ENCODE results near the gene GLCE.
"Not testable (repeated sequence)": the region's sequence is repeated elsewhere in the genome, so short reads cannot be mapped to it uniquely, and the experiment has no call there.

The GLCE gene

DNA sequence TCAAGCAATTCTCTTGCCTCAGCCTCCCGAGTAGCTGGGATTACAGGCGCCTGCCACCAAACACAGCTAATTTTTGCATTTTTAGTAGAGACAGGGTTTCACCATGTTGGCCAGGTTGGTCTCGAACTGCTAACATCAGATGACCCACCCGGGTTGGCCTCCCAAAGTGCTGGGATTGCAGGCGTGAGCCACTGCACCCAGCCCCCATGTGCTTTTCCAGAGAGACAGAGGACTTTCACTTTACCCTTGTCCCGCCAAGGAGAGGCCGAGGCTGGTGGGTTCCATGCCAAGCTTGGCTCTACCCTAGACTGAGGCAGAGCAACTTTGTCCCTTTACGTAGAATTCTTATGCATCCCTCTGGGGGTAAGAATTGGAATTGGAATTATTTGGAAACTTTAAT, 140.7 kb downstream of the GLCE start:
- DNase-seq, result not testable (repeated sequence)

DNA sequence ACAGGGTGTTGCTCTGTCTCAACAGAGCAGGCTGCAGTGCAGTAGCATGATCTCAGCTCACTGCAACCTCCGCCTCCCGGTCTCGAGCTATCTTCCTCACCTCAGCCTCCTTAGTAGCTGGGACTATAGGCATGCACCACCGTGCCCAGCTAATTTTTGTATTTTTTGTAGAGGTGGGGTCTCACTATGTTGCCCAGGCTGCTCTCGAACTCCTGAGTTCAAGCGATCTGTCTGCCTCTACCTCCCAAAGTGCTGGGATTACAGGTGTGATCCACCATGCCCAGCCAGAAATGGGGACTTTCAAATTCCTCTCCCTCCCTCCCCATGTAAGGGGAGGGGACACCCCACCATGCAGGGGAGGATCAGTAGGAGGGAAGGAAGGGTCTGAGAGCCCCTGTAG, 141.7 kb downstream of the GLCE start:
- DNase-seq, result not testable (repeated sequence)

DNA sequence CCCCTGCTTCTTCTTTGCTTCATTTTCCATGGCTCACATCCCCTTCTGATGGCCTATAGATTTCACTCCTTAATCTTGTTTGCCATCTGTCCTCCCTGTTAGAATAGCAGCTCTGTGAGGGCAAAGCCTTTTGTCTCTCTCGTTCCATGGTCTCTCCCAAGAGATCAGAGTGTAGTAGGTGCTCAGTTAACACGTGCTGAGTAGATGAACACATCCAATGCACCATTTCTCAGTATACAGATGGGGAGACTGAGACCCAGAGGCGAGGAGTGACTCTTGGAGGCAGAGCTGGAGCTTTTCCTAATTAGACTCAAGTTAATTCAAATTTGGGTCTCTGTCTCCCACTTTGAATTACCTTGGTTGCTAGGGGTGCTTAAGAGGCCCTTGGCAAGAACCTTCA, 142.5 kb downstream of the GLCE start:
- DNase-seq, result no peak

DNA sequence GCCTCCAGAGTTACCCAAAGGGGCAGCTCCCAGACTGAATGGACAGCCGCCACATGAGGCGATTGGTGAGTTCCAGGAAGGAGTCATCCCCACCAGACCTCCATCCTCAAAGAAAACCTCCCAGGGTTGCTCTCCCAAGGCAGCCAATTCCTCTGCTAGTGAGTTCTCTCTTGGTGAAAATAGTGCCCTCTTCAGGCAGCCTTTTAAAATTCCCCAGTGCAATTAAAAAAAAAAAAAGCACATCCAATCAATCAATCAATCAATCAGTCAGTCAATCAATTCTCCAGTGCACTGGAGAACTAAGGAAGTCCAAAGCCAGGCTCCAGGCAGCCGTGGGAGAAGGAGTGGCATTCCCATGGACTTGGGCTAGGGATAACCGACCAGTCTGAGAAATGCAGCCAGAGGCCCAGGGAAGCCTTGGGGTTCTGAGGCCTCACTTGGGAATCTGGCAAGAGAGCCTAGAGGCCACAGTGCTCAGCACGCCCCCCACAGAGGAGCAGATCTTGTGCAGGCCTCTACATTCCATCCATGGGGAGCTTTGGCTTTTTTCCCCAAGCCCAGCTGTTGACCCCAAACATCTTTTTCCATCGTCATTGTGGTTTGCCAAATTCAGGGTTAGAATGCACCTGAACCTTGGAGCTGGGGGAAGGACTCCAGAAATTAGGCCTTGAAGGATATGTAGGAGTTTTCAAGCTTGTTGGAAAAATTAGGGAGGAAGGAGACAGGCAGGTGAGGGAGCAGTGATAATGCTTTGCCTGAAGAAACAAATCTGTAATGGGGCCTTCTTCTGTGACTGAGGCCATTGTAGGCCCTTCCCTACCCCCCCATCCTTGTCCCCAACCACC, 143.1 kb downstream of the GLCE start:
- no peak for DNase-seq

DNA sequence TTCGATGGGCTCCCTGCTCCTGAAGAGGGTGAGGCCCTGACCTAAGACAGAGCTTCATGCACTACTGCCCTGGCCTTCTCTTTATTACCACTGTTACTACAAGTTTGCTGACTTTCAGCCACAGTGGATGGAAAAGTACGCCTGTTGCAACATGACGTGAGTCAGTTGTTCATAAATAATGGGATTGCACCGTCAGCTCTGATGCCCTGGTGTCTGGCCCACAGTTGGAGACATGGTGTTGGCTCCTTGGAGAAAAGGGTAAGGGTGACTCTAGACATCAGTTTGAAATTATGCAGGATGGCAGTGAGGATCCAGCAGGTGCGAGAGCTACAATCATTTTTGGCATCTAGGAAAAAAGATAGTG, 143.7 kb downstream of the GLCE start:
- no peak for DNase-seq

DNA sequence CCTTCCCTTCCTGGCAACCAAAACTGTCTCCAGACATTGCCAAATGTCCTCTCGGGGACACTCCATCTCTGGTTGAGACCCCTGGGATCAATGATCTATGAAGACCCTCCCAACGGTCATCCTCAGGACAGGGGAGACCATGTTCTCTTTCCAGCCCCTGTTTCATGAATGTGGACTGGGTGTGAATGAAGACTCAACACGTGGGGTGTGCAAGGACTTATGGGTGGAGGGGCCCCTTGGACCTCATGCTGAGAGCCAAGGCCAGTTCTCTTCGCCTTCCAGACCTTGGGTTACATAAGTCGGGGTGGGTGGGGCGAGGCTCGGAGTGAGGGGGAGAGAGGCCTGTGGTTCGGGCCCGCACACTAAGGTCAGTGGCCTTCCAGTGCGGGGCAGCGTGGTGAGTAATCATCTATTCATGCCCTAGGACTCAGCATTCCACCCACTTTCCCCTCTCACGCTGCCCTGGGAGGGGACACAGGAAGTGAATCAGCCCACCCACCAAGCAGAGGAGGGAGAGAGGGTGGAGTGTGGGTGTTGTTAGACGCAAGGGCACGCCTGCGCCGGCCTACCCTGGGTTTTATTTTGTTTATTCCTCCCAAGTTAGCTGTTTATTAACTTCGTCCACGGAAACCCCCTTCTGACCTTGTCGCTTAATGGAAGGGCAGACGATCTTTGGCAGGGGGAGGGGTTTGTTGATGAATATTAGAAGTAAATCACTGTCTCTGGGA, 144.9 kb downstream of the GLCE start:
- DNase-seq, result no peak

DNA sequence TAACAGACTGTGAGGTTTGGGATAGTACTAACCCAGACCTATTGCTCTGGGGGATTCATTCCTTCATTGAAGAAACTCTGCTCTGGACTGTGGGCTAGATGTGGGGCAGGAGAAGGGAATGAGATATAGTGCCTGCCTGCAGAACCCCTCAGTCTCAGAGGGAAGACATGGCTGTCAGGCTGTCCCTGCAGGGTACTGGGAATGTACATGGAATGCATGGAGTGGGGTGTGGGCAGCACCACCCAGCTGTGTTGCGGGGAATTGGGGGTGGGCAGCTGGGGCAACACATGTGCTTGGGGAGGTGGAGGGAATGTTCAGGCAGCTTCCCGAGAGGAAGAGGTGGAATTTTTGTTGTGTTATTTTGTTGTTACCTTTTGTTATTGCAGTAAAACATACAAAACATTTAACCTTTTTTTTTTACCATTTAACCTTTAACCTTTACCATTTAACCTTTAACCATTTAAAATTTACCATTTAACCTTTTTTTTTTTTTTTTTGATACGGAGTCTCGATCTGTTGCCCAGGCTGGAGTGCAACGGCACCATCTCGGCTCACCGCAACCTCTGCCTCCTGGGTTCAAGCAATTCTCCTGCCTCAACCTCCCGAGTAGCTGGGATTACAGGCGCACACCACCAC, 145.6 kb downstream of the GLCE start:
- DNase-seq, result no peak

DNA sequence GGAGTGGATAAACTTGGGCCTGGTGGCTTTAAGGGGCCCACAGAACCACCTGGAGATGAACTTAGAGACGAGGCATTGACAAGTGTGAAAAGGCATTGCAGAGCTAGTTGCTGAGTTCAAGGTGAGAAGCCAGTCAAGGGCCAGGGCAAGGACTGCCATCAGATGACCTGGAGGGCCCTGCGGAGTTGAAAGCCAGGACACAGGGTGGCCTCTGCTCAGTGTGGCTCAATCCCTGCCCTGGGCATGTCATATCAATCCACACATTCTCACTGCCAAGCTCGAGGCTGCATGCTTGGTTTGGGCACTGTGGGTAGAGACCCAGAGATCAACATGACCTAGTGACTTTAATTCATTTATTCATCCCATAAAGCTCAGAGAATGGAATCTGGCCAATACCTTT, 147.5 kb downstream of the GLCE start:
- DNase-seq, result no peak

DNA sequence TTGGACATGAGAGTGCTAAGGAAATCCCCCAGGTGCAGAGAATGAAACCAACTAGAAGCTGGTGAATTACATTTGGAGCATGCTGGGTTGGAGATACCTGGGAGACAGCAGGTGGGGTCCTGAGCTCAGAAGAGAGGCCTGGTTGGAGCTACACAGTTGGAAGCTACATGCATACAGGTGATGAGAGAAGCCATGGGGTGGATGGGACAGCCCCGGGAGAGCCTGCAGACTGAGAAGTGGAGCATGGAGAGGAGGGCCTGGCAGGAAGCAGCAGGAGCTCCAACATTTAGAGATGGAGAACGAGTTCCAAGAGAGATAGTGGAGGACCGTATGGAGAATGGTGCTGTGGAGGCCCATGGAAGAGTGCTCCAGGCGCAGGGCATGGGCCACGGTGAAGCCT, 148.5 kb downstream of the GLCE start:
- no peak for DNase-seq

DNA sequence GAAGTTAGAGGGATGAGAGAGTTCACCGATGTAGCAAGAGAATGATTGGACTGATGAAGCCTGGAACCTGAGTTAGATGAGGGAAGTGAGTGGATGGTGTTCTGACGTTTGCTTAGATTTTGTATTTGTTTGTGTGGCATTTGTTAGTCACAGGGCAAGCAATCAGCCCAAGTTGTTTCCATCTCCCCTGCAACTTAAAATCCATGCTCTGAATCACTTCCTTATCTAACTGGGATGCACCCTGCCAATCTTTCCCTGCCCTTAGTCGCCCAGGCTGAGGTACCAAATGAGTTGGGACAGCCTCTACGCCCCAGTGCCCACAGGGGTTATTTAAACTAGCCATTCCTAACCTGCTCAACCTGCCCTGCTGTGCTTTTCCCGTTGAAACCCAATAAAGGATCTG, 150.9 kb downstream of the GLCE start:
- DNase-seq, result no peak

DNA sequence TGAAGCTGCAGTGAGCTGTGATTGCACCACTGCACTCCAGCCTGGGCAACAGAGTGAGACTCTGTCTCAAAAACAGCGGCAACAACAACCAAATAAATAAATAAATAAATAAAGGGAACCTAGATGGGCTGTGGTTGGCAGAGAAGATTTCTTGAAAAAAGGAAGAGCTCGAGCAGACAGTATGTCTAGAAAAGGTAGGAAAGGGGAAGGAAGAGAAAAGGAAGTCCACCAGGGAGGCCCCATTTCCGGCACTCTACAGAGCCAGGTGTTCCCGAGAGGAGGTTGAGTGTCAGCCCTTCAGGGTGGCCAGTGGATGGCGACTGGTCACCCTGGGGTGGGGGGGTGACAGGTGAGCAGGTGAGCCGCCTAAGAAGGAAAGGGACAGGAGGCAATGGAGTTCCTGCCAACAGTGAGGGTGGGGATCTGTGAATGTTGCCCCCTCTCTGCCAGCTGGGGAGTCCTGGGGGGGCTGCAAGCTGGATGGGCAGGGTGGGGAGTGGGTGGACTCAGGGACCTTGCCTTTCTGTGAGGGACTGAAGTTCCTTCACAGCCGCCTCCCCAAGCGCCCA, 153.1 kb downstream of the GLCE start:
- no peak for DNase-seq

DNA sequence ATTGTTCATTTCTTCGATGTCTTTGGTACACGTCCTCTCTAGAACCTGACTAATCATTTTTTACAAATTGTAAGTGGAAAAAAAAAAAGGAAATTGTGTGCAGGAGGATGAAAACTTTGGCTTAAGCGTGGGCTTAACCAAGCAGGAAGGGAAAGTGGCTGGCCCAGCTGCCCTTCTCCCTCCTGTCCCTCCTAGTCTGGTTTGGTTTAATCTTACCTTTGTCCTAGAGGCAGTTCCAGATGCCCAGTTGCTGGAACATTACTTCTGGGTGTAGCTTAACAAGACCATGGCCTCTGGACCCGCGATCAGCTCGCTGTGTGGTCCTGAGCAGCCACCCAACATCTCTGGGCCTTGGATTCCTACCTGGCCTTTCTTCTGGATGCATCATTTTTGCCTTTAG, 153.7 kb downstream of the GLCE start:
- DNase-seq, result no peak

DNA sequence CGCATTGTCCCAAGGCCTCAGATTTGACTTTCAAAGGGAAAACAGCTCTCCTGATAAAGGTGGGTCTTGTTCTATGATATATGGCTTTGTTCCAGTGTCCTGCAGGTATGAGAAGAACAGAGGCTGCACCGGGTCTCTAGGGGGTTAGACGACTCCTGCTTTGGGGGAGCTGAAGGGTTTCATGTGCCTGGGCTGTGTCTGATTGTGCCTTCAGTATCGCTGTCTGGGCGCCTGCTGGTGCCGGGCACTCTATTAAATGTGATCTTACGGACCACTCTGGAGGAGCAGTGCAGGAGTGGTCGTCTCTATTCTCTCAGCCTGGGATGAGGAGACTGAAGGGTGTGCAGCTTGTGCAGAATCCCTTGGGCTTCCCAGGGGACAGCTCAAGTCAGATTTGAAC, 154.3 kb downstream of the GLCE start:
- DNase-seq, result no peak

DNA sequence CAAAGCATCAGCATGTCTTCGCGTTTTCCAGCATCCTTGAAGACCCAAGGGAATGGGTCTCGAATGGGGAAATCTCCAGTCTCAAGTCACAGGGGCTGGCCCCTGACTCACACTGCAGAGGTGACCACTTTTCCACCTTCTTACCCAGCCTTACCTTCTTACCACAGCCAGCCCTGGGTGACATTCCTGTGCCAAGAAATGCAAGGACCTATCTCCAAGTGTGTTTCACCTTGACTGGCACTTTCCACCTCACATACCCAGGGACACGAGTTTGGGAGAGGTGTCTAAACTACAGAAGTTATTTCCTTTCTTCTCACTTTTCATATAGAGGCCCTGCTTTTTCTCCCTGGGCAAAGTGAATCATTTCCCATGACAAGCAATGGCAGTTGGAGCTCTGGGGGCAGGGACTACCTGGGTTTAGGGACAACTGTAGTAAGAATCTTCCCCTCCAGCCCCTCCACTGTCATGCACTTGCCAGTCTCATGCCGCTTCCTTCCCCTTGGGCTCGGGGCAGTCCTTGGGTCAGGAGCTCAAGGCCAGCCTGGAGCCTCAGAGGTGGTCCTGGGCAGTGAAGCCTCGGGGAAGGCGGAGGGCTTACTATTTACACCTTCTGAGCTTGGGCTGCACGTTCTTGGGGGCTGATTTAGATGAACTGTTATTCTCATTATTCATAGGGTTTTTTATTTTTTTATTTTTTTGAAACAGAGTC, 155.1 kb downstream of the GLCE start:
- DNase-seq, result no peak

DNA sequence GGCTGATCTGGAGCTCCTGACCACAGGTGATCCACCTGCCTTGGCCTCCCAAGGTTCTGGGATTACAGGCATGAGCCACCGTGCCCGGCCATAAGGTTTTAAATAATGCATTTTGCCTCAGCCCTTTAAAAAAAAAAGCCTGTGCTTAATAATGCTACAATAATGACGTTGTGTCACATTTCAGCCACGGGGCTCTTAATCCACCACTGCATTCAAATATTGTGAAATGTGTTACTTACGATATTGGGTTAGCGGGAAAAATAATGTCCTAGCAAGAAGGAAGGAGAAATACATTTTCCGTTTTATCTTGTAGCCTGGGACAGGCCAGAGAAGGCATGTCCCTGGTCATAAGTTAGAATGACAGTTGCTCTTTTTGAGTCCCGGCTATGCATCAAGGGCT, 155.9 kb downstream of the GLCE start:
- DNase-seq, result no peak

DNA sequence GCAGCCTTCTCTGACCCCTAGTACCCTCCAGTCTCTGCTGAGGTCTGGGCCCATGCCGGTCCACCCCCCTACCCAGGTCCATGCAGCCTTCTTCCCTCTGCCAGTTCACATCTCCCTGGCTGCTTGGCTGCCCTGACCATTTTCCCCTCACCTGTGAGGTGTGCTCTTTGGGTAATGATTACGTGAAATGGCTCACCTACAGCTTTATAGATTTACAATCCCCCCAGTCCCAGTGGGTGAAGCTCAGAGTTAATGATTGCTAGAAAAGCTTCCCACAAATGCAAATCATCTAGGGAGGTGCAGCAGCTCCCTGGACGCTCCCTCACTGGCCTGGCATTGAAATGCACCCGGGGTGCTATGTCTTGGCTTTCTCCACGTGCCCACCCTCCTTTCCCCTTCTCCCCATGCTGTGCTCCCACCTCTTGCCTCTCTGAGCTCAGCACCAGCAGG, 157.0 kb downstream of the GLCE start:
- no peak for DNase-seq

DNA sequence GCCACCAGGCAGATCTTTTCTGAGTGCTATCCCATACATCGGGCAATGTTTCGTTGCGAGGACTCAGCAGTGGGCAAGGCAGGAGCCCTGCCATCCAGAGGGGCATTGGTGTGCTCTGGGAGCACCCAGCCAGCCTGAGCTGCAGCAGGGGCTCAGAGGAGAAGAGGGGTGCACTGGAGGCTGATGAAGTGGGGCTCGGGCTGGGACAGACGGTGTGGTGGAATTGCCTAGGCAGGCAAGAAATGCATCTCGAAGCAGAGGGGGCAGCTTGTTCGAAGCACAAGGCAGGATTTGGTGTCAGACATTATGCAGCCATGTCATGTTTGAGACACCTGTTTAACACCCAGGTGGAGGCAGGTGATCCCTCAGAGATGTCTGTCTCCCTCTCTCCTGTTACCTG, 157.6 kb downstream of the GLCE start:
- no peak for DNase-seq

DNA sequence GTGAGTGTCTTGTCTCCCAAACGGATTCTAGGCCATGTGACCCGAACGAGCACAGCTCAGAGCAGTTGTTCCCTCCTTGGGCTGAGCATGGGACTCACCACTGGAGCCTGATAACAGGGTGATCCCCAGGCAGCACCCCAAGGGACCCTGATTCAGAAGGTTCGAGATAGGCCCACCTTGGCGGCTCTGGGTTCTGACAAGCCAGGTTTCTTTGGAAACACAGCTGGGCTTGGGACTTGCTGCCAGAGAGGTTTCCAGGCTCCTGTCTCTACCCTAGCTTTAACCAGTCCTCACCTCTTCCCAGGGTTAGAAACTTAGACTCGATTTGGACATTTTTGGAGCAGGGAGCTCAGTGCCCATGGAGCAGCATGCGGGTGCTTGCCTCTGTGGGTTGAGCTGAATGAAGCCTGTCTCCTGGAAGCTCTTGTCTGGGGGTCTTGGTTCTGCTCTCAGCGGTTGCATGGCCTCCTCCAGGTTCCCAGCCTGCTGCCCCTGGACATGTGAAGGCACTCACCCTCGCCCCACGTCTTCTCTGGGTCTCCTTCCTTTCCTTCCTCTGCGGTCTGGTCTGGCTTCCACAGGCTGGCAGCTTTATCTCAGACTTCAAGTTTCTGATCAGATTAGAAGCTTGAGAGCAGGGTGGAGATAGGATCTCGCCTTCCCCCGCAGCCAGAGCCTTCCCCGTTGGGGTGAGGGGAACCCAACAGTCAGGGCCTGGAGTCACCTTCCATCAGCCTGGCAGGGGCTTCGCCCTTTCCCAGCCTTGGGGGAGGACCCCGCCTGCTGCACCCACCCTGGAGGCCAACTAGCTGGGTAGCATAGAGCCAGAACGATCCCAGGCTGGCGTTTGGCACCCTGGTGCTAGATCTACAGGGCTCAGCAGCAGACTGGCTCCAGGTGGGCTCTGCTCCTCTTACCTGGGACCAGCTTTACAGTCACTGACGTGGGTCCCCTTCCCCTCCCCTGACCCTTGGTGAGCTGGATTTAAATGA, 159.2 kb downstream of the GLCE start:
- DNase-seq, result no peak

DNA sequence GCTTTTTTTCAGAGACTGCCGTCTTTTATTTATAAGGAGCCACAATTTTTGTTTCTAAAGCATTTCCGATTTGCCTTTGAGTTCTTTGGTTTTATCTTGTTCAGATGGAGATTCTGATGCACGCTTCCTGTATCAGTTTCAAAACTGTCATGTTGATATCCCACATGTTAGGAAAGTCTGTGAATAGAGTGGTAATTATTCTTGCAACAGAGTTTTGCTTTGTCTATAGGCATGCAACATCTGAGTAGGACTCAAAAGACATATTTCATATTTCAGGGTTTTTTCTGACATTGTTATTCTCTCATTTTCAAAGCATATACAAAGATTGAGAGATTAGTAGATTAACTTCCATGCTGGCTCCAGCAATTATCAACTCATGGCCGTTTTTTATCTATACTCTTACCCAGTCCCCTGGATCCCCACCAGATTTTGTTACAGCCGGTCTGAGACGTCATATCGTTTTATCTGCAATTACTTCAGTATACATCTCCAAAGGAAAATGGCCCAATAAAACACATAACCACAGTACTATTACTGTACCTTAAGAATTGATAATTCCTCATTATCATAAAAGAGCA, 160.6 kb downstream of the GLCE start:
- no peak for DNase-seq
